C4-2B (cell line): ENCODE measurements around the gene CPAMD8.

Experiments
- H3K27ac ChIP-seq: fragments of 450-650 bp; 2 replicates; pipeline ENCODE4 v1.5.1; 2017
- ZFX ChIP-seq: fragments of 450-650 bp; IDR thresholded peaks from 2 replicates; pipeline ENCODE4 v1.6.1; 2017
- TF ChIP-seq, protein P1 (sequence below): fragments of 450-650 bp; conservative IDR thresholded peaks from 2 replicates; pipeline ENCODE4 v1.5.1; 2017; ENCODE audit warnings: mild to moderate bottlenecking

Gene CPAMD8

DNA sequence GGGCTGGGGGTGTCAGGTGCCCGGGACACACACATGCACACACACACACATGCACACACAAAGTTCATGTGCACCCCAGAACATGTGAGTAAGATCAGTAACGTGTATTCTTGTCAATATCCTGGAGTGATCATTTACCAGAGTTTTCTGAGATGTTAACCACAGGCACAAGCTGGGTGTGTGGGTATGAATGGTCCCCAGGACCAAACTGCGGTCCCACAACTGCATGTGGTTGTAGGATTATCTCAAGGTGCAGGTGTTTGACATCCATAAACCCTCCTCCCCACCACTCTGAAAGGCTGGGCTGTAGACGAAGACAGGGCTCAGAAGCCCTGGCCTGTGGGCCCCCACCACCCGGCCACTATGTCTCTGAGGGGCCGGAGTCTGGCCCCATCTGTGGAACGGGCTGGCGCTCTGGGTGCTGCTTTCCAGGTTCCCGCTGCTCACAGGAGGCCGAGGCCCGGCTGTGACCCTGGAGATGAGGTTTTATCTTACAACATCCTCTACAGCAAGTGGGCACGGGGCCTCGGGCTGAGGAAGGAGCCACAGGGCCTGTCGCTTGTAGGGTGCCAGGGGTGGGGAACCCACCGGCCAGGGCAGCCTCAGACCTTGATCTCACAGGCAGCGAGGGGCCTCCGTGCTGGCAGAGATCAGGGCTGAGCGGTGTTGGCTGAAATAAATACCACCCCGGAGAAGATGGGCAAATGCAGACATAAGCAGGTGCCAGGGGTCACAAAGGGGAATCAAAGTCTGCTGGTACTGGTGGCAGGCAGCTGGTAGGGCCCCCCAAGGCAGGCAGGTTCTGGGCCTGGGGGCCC lies 133.5 kb downstream of the CPAMD8 start:
- TF ChIP-seq ZFX = no peak
- TF ChIP-seq, protein P1, sequence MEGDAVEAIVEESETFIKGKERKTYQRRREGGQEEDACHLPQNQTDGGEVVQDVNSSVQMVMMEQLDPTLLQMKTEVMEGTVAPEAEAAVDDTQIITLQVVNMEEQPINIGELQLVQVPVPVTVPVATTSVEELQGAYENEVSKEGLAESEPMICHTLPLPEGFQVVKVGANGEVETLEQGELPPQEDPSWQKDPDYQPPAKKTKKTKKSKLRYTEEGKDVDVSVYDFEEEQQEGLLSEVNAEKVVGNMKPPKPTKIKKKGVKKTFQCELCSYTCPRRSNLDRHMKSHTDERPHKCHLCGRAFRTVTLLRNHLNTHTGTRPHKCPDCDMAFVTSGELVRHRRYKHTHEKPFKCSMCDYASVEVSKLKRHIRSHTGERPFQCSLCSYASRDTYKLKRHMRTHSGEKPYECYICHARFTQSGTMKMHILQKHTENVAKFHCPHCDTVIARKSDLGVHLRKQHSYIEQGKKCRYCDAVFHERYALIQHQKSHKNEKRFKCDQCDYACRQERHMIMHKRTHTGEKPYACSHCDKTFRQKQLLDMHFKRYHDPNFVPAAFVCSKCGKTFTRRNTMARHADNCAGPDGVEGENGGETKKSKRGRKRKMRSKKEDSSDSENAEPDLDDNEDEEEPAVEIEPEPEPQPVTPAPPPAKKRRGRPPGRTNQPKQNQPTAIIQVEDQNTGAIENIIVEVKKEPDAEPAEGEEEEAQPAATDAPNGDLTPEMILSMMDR = no peak

DNA sequence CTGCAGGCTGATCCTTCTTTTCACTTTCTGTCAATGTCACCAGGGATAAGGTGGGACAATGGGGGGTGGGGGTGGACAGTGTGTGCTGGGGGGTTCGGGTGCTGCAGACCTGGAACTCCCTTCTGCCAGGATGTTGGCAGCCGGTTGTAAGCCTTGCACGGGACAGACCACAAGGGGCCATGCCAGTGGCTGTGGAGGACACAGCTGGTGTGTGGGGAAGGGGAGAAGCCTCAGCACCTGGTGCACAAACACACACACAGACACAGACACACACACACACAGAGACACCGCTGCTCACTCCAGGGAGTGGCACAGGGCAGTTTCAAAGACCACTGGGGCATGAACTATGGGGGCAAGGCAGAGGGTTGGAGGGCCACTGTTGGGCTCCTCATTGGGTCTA lies 134.2 kb downstream of the CPAMD8 start:
- no peak for TF ChIP-seq ZFX
- TF ChIP-seq, protein P1 = no peak
- no peak overlapping the region for H3K27ac ChIP-seq

More for the DNA sequence above, 133.5 kb downstream of the CPAMD8 start:
- H3K27ac ChIP-seq = no peak overlapping the region

DNA sequence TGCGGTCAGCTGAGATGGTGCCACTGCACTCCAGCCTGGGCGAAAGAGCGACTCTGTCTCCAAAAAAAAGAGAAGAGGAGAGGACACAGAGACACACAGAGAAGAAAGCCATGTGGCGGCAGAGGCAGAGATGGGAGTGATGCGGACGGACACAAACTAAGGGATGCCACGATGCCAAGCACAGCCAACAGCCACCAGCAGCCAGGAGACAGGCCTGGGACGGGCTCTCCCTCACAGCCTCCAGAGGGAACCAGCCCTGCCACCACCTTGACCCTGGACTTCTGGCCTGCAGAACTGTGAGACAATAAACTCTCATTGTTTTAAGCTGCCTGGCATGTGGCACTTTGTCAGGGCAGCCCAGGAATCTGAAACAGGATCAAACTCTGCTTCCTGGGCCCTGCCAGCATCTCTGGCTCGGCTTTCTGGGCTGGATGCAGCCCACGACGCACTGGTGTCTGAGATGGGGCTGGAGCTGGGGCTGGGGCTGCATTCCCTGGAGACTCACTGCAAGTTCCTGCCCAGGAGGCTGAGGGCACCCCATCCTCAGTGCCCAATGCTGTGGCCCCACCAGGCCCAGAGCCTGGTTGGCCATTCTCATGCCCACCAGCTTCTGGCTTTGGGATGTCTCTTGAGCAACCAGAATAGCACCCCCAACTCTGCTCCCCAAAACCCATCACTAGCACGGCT lies 134.8 kb downstream of the CPAMD8 start:
- TF ChIP-seq, protein P1 = no peak
- TF ChIP-seq ZFX = no peak
- no peak overlapping the region for H3K27ac ChIP-seq

DNA sequence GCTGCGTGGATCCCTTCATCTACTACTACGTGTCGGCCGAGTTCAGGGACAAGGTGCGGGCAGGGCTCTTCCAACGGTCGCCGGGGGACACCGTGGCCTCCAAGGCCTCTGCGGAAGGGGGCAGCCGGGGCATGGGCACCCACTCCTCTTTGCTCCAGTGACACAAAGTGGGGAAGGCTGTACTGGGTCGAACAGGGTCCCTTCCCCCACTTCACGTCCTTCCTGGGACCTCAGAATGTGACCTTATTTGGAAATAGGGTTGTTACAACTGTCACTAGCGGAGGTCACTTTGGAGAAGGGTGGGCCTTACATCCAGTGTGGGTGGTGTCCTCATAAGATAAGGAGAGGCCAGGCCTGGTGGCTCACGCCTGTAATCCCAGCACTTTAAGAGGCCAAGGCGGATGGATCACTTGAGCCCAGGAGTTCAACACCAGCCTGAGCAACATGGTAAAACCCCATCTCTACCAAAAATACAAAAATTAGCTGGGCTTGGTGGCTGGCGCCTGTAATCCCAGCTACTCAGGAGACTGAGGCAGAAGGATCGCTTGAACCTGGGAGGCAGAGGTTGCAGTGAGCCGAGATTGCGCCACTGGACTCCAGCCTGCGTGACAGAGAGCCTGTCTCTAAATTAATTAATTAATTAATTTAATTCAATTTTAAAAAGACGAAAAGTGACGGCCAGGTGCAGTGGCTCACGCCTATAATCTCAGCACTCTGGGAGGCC lies 136.0 kb downstream of the CPAMD8 start:
- no peak overlapping the region for H3K27ac ChIP-seq
- TF ChIP-seq ZFX = no peak
- TF ChIP-seq, protein P1 = no peak

DNA sequence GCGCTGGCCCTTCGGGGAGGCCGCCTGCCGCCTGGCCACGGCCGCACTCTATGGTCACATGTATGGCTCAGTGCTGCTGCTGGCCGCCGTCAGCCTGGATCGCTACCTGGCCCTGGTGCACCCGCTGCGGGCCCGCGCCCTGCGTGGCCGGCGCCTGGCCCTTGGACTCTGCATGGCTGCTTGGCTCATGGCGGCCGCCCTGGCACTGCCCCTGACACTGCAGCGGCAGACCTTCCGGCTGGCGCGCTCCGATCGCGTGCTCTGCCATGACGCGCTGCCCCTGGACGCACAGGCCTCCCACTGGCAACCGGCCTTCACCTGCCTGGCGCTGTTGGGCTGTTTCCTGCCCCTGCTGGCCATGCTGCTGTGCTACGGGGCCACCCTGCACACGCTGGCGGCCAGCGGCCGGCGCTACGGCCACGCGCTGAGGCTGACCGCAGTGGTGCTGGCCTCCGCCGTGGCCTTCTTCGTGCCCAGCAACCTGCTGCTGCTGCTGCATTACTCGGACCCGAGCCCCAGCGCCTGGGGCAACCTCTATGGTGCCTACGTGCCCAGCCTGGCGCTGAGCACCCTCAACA lies 136.6 kb downstream of the CPAMD8 start:
- H3K27ac ChIP-seq = no peak overlapping the region
- no peak for TF ChIP-seq ZFX
- TF ChIP-seq, protein P1 = no peak

DNA sequence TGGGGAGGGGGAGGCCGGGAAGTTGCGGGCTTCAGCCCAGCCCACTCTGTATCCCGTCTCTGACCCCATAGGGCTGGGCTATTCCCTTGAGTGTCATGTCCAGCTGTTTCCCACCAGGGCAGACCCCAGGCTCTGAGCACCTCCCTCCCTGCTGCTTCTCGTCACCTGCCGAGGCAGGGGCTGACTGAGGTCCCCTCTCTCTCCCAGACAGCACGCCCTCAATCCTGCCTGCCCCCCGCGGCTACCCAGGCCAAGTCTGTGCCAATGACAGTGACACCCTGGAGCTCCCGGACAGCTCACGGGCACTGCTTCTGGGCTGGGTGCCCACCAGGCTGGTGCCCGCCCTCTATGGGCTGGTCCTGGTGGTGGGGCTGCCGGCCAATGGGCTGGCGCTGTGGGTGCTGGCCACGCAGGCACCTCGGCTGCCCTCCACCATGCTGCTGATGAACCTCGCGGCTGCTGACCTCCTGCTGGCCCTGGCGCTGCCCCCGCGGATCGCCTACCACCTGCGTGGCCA lies 137.2 kb downstream of the CPAMD8 start:
- H3K27ac ChIP-seq = no peak overlapping the region
- TF ChIP-seq ZFX = no peak
- TF ChIP-seq, protein P1 = no peak
